Neural cell (in vitro differentiated cells): Measurements from ENCODE around the gene MSI2. TPM values are rescaled to one million over a fixed set of nuclear protein-coding genes. Genes with fewer than 3 reads are reported as not detected.

ENCODE experiments used
- H2AFZ ChIP-seq: fragments of 200-600, 300-800 bp; sonication (generic), shearing (Covaris generic); 2 replicates; pipeline ENCODE4 v1.6.0; 2014; ENCODE audit warnings: low read depth, mild to moderate bottlenecking, antibody characterized with exemption, low read length, moderate library complexity
- H3F3A ChIP-seq: fragments of 200-600 bp; shearing (Covaris generic); 2 replicates; pipeline ENCODE4 v1.6.1; 2016; ENCODE audit warnings: mild to moderate bottlenecking, moderate library complexity, mixed read lengths, antibody characterized with exemption, low read length; ENCODE audit not compliant: insufficient read depth, poor library complexity, severe bottlenecking
- H3K27ac ChIP-seq: fragments of 200-600, 300-800 bp; sonication (generic), shearing (Covaris generic); 2 replicates; pipeline ENCODE4 v1.5.1; 2014; ENCODE audit warnings: mild to moderate bottlenecking, low read length, moderate library complexity
- H3K27me3 ChIP-seq: fragments of 300-800, 200-600 bp; sonication (generic), shearing (Covaris generic); 2 replicates; pipeline ENCODE4 v1.6.0; 2014; ENCODE audit warnings: mild to moderate bottlenecking, low read depth, low read length, moderate library complexity; ENCODE audit not compliant: insufficient read depth
- H3K36me3 ChIP-seq: fragments of 300-800, 200-600 bp; sonication (generic), shearing (Covaris generic); 2 replicates; pipeline ENCODE4 v1.5.1; 2014; ENCODE audit warnings: mild to moderate bottlenecking, antibody characterized with exemption, low read length, moderate library complexity; ENCODE audit not compliant: insufficient read depth
- H3K4me2 ChIP-seq: fragments of 300-800, 200-600 bp; sonication (generic), shearing (Covaris generic); 2 replicates; pipeline ENCODE4 v1.6.0; 2014; ENCODE audit warnings: mild to moderate bottlenecking, low read length
- H3K4me3 ChIP-seq: fragments of 300-800, 200-600 bp; sonication (generic), shearing (Covaris generic); 2 replicates; pipeline ENCODE4 v1.5.1; 2014; ENCODE audit warnings: mild to moderate bottlenecking, low read length, moderate library complexity
- H3K79me2 ChIP-seq: fragments of 200-600 bp; shearing (Covaris generic); replicated peaks from 2 replicates; pipeline ENCODE4 v1.6.0; 2014; ENCODE audit warnings: mild to moderate bottlenecking, low read length, moderate library complexity; ENCODE audit not compliant: insufficient read depth
- H3K9ac ChIP-seq: fragments of 300-800, 200-600 bp; sonication (generic), shearing (Covaris generic); 2 replicates; pipeline ENCODE4 v1.6.1; 2016; ENCODE audit warnings: mild to moderate bottlenecking, low read length, mixed read lengths
- H3K9me2 ChIP-seq: fragments of 200-600 bp; shearing (Covaris generic); 2 replicates; pipeline ENCODE4 v1.6.1; 2016; ENCODE audit warnings: mild to moderate bottlenecking, low read length, mixed read lengths; ENCODE audit not compliant: insufficient read depth
- H3K9me3 ChIP-seq: fragments of 200-600, 300-800 bp; sonication (generic), shearing (Covaris generic); 2 replicates; pipeline ENCODE4 v1.6.1; 2016; ENCODE audit warnings: mild to moderate bottlenecking, mixed run types, low read length, moderate library complexity, mixed read lengths
- H4K20me1 ChIP-seq: fragments of 200-600 bp; shearing (Covaris generic); 2 replicates; pipeline ENCODE4 v1.6.1; 2016; ENCODE audit warnings: mild to moderate bottlenecking, mixed run types; ENCODE audit not compliant: insufficient read depth
- EP300 ChIP-seq: fragments of 450-650 bp; conservative IDR thresholded peaks from 2 replicates; pipeline ENCODE4 v1.6.1; 2014; ENCODE audit warnings: antibody characterized with exemption, mild to moderate bottlenecking, moderate library complexity; ENCODE audit not compliant: poor library complexity, severe bottlenecking
- EZH2 ChIP-seq: fragments of 200-600, 300-800 bp; shearing (Covaris generic), sonication (generic); IDR thresholded peaks from 2 replicates; pipeline ENCODE4 v1.6.1; 2014; ENCODE audit warnings: antibody characterized with exemption, low read length, borderline replicate concordance, mild to moderate bottlenecking; ENCODE audit not compliant: insufficient read depth, poor library complexity, severe bottlenecking
- MXI1 ChIP-seq: fragments of 450-650 bp; conservative IDR thresholded peaks from 2 replicates; pipeline ENCODE4 v1.6.1; 2014; ENCODE audit warnings: antibody characterized with exemption, mild to moderate bottlenecking; ENCODE audit not compliant: poor library complexity, severe bottlenecking
- POLR2AphosphoS5 ChIP-seq: IDR thresholded peaks from 2 replicates; pipeline ENCODE4 v1.6.1; 2012
- RAD21 ChIP-seq: fragments of 450-650 bp; conservative IDR thresholded peaks from 2 replicates; pipeline ENCODE4 v1.6.1; 2014; ENCODE audit warnings: antibody characterized with exemption, mild to moderate bottlenecking, moderate library complexity
- REST ChIP-seq: IDR thresholded peaks from 2 replicates; pipeline ENCODE4 v1.6.1; 2012; ENCODE audit warnings: borderline replicate concordance
- SMC3 ChIP-seq: fragments of 450-650 bp; conservative IDR thresholded peaks from 2 replicates; pipeline ENCODE4 v1.6.1; 2014; ENCODE audit warnings: antibody characterized with exemption, mild to moderate bottlenecking, moderate library complexity; ENCODE audit not compliant: poor library complexity
- TAF1 ChIP-seq: IDR thresholded peaks from 2 replicates; pipeline ENCODE4 v1.6.1; 2012; ENCODE audit warnings: low read depth
- polyA plus RNA-seq: library from polyadenylated mRNA; depleted of rRNA; stranded (reverse); fragments of >200 nt; gene quantifications from 2 replicates; pipeline ENCODE4 v1.2.3, GENCODE V29; 2014
- TF ChIP-seq, protein P1 (sequence below): fragments of 450-650 bp; IDR thresholded peaks from 2 replicates; pipeline ENCODE4 v1.5.1; 2014; ENCODE audit warnings: antibody characterized with exemption, mild to moderate bottlenecking, moderate library complexity; ENCODE audit not compliant: poor library complexity, severe bottlenecking

MSI2 gene
- polyA plus RNA-seq, 1 donor from 2014 or later: 61.4 TPM

- Histone ChIP-seq H3K9ac (no peak overlapping the region), H3K36me3 (no peaks in the 10 kb centered on the region), H3K27me3 (no peaks in the 10 kb centered on the region), H3K4me2 (no peak overlapping the region), H3K4me3 (no peak overlapping the region), H3K27ac (no peak overlapping the region), H3F3A (no peaks in the 10 kb centered on the region), H3K9me2 (no peaks in the 10 kb centered on the region), H3K9me3 (no peaks in the 10 kb centered on the region), H2AFZ (no peak overlapping the region), H4K20me1 (no peaks in the 10 kb centered on the region), H3K79me2 (peaks cover 66% of the 10 kb centered on the region)
- TF ChIP-seq, protein P1, sequence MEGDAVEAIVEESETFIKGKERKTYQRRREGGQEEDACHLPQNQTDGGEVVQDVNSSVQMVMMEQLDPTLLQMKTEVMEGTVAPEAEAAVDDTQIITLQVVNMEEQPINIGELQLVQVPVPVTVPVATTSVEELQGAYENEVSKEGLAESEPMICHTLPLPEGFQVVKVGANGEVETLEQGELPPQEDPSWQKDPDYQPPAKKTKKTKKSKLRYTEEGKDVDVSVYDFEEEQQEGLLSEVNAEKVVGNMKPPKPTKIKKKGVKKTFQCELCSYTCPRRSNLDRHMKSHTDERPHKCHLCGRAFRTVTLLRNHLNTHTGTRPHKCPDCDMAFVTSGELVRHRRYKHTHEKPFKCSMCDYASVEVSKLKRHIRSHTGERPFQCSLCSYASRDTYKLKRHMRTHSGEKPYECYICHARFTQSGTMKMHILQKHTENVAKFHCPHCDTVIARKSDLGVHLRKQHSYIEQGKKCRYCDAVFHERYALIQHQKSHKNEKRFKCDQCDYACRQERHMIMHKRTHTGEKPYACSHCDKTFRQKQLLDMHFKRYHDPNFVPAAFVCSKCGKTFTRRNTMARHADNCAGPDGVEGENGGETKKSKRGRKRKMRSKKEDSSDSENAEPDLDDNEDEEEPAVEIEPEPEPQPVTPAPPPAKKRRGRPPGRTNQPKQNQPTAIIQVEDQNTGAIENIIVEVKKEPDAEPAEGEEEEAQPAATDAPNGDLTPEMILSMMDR: no peak
- TF ChIP-seq EP300 (no peak), TAF1 (no peak), EZH2 (no peak), SMC3 (no peak), POLR2AphosphoS5 (no peak), RAD21 (no peak), MXI1 (no peak), REST (no peak)
Observed at GRCh38 chr17:57368637-57369336, 112.5 kb downstream of the MSI2 start.

DNA sequence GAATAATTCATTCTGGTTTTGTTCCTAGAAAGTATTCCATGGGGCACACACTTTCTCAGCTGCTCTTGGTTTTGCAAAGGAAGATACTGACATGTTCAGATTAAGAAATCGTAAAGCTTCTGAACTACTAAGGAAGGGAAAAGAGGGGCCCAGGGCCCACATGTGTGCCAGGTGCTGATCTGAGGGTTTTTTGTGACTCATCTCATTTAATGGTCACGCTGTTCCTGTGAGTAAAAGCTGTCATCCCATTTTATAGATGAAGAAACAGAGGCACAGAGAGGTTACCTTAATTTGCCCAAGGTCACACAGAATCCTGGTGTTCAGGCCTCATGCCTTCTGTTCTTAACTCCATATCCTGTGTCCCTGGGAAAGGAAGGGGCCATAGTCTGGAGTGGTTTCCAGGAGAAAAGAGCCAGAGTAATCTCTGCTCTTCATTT lies 113.2 kb downstream of the MSI2 start:
- no peaks in the 10 kb centered on the region for H4K20me1 ChIP-seq
- no peak overlapping the region for H3K4me2 ChIP-seq
- TF ChIP-seq TAF1 (no peak), EZH2 (no peak), SMC3 (no peak), EP300 (no peak), REST (no peak), POLR2AphosphoS5 (no peak), RAD21 (no peak), MXI1 (no peak)
- TF ChIP-seq, protein P1: no peak
- no peak overlapping the region for H3K27ac ChIP-seq
- no peaks in the 10 kb centered on the region for H3K9me2 ChIP-seq
- H3F3A ChIP-seq: no peaks in the 10 kb centered on the region
- H3K79me2 ChIP-seq: peaks cover 72% of the 10 kb centered on the region
- H3K9ac ChIP-seq: no peak overlapping the region
- H3K27me3 ChIP-seq: no peaks in the 10 kb centered on the region
- no peak overlapping the region for H3K4me3 ChIP-seq
- H3K9me3 ChIP-seq: no peaks in the 10 kb centered on the region
- H3K36me3 ChIP-seq: no peaks in the 10 kb centered on the region
- no peak overlapping the region for H2AFZ ChIP-seq
